NCI-H446 treated with DMSO at 0.1 percent for 48 hours (cell line): ENCODE results near the gene AGPAT3.

Experiments
- DNase-seq: peaks from one replicate; lab custom pipeline; 2025; lab: John Stamatoyannopoulos, UW

The AGPAT3 gene

GRCh38 chr21:44024257-44024656 is 159.2 kb downstream of the AGPAT3 start:
- DNase-seq = no peak

GRCh38 chr21:44024887-44025353 is 159.9 kb downstream of the AGPAT3 start:
- DNase-seq = no peak

GRCh38 chr21:44027607-44028286 is 162.7 kb downstream of the AGPAT3 start:
- no peak for DNase-seq

- DNase-seq = no peak
Measured at GRCh38 chr21:44028287-44028659, 163.2 kb downstream of the AGPAT3 start.

- DNase-seq = no peak
Measured at GRCh38 chr21:44029460-44030087, 164.6 kb downstream of the AGPAT3 start.

GRCh38 chr21:44035244-44035643 is 170.2 kb downstream of the AGPAT3 start:
- no peak for DNase-seq
